ENCODE measurements around the gene CDR2.
"Not testable (repeated sequence)": the region's sequence is repeated elsewhere in the genome, so short reads cannot be mapped to it uniquely, and the experiment has no call there.

CDR2 gene

DNA sequence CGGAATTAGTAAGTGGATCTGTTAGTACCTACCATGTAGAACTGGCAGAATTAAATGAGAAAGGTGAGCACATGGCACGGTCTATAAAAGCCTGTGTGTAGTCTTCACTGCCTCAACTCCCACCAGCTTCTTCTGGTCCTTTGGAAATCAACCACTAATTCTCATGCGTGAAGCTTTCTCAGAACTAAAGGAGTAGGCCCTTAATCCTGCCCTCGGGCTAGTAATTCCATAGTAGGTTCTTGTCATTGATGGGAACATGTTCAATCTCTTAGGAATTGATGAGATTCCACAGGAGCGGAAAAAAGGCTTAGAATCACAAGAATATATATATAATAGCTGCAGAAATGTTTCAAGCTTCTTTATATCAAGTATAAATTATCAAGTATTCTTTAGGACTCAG is 21.7 kb downstream of the CDR2 start:
- DNase-seq (ENCODE audit: low spot score), result no peak

- no peak for DNase-seq (ENCODE audit: low spot score)
These were observed 22.3 kb downstream of the CDR2 start for GRCh38 chr16:22352140-22352539.

DNA sequence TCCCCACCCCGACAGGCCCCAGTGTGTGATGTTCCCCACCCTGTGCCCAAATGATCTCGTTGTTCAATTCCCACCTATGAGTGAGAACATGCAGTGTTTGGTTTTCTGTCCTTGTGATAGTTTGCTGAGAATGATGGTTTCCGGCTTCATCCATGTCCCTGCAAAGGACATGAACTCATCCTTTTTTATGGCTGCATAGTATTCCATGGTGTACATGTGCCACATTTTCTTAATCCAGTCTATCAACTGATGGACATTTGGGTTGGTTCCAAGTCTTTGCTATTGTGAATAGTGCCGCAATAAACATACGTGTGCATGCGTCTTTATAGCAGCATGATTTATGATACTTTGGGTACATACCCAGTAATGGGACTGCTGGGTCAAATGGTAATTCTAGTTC is 23.4 kb downstream of the CDR2 start:
- not testable (repeated sequence) for DNase-seq (ENCODE audit: low spot score)

GRCh38 chr16:22348291-22348690 is 26.1 kb downstream of the CDR2 start:
- no peak for DNase-seq (ENCODE audit: low spot score)

- no peak for DNase-seq (ENCODE audit: low spot score)
These were observed 27.2 kb downstream of the CDR2 start for GRCh38 chr16:22347100-22347820.

GRCh38 chr16:22346483-22346882 is 27.9 kb downstream of the CDR2 start:
- no peak for DNase-seq (ENCODE audit: low spot score)

DNA sequence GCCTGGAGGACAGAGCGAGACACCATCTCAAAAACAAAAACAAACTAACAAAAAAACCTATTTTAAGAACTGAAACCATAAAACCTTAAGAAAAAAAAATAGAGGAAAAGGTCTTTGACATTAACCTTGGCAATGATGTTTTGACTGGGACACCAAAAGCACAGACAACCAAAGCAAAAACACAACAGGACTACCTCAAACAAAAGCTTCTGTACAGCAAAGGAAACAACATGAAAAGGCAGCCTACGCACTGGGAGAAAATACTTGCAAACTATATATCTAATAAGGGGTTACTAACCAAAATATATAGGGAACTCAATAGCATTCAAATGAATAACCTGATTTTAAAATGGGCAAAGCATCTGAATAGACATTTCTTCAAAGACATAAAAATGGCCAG is 32.3 kb downstream of the CDR2 start:
- DNase-seq (ENCODE audit: low spot score), result no peak

GRCh38 chr16:22340945-22341344 is 33.5 kb downstream of the CDR2 start:
- no peak for DNase-seq (ENCODE audit: low spot score)

GRCh38 chr16:22337849-22338635 is 36.4 kb downstream of the CDR2 start:
- DNase-seq (ENCODE audit: low spot score), result no peak

- DNase-seq (ENCODE audit: low spot score), result no peak
These were observed 37.4 kb downstream of the CDR2 start for GRCh38 chr16:22337045-22337444.

DNA sequence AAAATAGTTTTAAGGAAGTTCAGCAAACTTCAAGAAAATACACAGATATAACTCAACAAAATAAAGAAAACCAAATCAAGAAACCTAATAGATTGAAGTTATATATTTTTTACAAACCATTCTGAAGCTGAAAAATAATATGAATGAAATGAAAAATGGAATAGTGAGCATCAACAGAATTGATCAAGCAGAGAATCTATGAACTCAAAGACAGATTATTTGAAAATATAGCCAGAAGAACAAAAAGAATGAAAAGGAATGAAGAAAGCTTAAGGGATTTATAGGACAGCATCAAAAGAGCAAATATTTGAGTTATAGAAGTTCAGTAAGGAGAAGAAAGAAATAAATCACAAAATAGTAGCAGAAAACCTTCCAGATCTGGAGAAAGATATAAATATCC is 37.8 kb downstream of the CDR2 start:
- no peak for DNase-seq (ENCODE audit: low spot score)

DNA sequence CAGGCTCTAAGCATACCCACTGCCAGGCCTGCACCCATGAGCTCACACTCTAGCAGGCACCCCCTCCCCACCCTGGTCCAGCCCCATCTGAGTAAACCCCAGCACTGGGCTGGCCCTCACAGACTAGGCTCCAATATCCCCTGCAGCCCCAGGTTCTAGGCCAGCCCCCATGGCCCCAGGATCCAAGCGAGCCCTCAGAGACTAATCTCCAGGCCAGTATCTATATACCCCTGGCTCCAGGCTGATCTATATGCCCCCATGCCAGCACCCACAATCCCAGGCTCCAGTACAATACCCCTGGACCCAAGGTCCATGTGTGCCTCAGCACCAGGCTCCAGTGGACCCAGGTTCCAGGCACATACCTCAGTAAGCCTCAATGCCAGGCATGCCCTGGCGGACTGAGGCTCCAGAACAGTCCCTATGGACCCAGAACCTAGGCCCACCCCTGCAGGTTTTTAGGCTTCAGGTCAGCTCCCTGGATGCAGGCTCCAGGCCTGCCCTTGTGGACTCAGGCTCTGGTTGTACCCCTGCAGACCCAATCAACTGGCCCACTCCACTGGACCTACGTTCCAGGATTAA is 38.7 kb downstream of the CDR2 start:
- DNase-seq (ENCODE audit: low spot score), result no peak

- no peak for DNase-seq (ENCODE audit: low spot score)
These were observed 40.9 kb downstream of the CDR2 start for GRCh38 chr16:22333457-22333994.

DNA sequence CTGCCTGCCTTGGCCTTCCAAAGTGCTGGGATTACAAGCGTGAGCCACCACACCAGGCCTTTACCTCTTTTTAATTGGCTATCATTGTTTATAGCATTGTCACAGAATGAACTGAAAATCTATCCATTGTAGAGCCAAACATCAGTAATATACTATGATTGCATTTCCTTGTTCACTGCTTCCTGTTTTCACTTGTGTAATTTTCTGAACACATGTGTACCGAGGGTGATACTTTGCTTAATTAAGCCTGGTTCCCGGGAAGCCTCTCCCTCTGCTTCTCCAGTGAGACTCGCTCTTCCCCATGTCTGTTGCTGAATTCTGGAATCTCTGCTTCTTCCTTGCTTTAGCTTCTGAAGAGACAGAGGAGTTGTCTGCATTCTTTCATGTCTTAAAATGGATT is 44.1 kb downstream of the CDR2 start:
- no peak for DNase-seq (ENCODE audit: low spot score)

- no peak for DNase-seq (ENCODE audit: low spot score)
These were observed 45.2 kb downstream of the CDR2 start for GRCh38 chr16:22329199-22329695.

DNA sequence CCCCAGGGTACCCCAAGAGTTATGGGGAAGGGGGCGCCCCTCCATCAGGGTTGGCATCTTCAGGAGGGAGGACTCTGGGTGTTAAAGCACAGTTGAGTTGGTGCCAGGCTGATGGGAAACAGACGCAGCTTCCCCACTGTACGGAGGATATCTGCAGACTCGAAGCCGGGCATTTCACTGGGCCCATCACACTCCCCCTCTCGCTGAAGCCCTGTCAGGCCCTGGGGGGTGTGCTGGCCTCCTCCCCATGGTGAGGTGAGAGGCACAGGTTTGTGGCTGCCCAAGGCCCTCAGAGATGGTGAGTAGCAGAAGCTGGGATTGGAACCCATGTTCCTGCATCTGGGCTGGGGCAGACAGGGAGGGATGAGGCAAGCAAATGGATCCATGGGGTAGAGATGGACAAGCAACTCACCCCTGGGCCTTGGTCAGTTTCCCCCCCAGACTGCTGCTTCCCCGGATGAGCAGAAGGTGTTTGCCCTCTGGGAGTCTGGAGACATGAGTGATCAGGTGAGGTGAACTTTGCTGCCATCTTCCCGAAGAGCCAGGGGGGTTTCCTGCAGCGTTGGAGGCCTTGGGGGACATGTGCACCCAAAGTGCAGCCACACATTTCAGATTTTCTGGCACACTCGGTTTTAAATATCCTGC is 46.2 kb downstream of the CDR2 start:
- DNase-seq (ENCODE audit: low spot score), result no peak

DNA sequence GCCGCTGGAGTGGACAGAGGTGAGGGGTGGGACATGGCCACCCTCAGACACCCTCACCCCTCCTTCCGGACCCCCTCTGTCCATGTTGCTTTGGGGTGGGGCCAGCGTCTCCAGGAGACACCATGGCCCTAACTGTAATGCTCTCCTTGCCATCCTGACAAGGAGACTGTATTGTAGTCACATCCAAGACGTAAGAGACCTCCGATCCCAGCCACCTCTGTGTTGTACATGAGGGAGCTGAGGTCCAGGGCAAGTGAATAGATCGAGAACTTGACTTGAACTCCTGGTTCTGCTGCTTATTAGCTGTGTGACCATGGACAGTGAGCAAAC is 47.0 kb downstream of the CDR2 start:
- no peak for DNase-seq (ENCODE audit: low spot score)

GRCh38 chr16:22326771-22327445 is 47.5 kb downstream of the CDR2 start:
- DNase-seq (ENCODE audit: low spot score), result no peak

- no peak for DNase-seq (ENCODE audit: low spot score)
These were observed 48.1 kb downstream of the CDR2 start for GRCh38 chr16:22326369-22326652.

DNA sequence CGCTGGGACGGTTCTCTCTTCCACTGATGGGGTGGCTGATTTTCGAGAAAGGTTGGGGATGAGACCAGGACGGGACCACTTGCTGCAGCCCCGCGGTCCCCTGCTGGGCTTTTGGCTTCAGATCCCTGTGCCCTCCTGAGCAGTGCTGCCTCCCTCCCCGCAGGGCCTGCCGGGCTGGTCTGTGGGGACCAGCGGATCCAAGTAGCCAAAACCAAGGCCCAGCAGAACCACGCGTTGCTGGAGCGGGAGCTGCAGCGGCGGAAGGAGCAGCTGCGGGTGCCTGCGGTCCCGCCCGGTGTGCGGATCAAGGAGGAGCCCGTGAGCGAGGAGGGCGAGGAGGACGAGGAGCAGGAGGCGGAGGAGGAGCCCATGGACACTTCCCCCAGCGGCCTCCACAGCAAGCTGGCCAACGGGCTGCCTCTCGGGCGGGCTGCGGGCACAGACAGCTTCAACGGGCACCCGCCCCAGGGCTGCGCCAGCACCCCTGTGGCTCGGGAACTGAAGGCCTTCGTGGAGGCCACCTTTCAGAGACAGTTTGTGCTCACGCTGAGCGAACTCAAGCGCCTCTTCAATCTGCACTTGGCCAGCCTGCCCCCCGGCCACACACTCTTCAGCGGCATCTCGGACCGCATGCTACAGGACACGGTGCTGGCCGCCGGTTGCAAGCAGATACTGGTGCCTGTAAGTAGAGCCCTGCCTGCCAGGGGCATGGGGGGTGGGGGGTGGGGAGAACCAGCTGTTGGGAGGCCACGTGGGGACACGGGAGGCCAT is 48.6 kb downstream of the CDR2 start:
- no peak for DNase-seq (ENCODE audit: low spot score)
